Measurements from ENCODE around the gene TBL1XR1. TPM values are rescaled to one million over a fixed set of nuclear protein-coding genes. Genes with fewer than 3 reads are reported as not detected.
A peak's percentile ranks its signal among the peaks of the same experiment; 100 is the strongest.

TBL1XR1 gene
- total RNA-seq, 1 experiment from 2014 or later, result 143 TPM

- DNase-seq (ENCODE audit: low read depth), result no peak
Observed at GRCh38 chr3:177065285-177066033, 131.8 kb downstream of the TBL1XR1 start.

GRCh38 chr3:177062052-177062732 lies 135.1 kb downstream of the TBL1XR1 start:
- DNase-seq (ENCODE audit: low read depth), result no peak

GRCh38 chr3:177061369-177061768 lies 135.9 kb downstream of the TBL1XR1 start:
- no peak for DNase-seq (ENCODE audit: low read depth)

DNA sequence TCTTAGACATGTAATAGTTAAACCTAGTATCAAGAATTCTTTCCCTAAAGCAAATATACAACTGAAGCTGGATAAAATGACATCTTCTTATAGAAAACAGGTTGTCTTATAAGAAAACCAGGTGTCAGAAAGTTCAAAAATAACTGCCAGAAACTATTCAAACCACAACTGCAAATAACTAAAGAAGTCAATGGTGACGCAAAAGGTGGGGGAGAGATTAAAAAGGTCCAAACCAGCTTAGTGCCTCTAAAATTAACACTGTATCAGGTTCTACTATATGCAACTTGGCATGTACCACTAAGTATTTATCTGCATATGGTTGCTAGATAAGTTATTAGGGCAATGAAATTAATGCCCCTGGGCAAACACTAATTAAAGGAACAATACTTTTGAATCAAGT lies 136.8 kb downstream of the TBL1XR1 start:
- no peak for DNase-seq (ENCODE audit: low read depth)

DNA sequence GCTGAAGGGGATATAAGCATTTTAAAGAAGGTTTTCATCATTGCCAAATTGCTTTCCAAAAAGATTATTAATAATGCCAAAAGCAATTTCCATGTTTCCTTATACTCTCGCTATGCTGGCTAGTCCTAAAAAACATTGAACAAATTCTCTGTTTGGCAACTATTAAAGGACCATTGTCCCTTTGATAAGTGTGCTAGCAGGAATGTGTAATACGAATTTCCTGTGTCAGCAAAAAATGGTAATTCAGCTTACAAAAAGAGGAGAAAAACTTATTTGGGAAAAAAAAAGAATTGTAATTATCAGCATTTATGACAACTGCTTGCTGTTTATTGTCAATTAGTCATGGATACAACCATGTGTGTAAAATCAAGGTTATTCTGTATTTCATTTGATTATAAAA lies 138.6 kb downstream of the TBL1XR1 start:
- DNase-seq (ENCODE audit: low read depth), result no peak

GRCh38 chr3:177057768-177058167 lies 139.5 kb downstream of the TBL1XR1 start:
- DNase-seq (ENCODE audit: low read depth), result peak; percentile 13

DNA sequence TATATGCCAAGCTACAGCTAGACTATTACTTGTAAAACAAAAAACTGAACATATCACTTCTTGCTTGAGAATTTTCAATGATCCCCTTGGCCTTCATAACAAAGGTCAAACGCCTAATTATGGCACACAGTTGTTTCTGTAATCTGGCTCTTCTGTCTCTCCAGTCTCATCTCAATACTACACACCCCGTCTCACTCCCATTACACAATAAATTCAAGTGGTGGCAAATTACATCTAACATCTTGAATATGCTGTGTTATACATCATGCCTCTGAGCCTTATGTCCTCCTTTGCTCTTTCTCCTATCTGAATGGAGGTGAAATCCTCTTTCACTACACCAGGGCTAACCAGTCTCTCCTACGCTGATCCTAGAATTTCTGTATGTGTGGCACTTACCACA lies 140.4 kb downstream of the TBL1XR1 start:
- DNase-seq (ENCODE audit: low read depth), result no peak

GRCh38 chr3:177055605-177056571 lies 141.4 kb downstream of the TBL1XR1 start:
- DNase-seq (ENCODE audit: low read depth), result no peak

DNA sequence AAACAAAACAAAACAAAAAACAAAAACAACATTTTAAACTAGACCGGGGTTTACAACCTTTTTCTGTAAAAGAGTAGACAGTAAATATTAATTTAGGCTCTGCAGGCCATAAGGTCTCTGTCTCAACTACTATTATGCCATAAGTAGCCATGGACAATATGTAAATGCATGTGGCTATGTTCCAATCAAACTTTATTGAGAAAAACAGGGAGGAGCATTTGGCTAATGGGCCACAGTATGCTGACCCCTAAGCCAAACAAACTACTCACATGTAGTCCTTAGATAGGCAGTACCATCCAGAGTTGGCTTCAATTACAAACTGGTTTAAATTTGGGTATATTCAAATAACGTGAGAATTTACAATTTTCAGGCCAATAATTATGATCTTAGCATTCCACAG lies 144.2 kb downstream of the TBL1XR1 start:
- DNase-seq (ENCODE audit: low read depth), result no peak

DNA sequence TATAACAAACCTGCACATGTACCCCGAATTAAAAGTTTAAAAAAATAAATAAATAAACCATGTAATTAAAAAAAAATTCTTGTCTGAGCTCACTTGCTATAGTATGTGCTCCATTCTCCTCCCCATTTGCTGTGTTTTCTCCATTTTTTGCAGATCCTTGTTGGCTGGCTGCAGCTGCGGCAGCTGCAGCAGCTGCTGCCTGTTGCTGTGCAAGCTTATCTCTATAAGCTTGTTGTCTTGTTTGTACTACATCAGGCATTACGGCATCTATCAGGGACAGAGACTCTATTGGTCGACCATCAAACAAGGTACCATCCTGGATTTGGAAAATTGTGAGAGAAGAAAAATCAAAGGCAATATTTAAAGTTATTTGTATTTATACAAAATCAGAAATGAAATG lies 145.9 kb downstream of the TBL1XR1 start:
- DNase-seq (ENCODE audit: low read depth), result no peak

- DNase-seq (ENCODE audit: low read depth), result peak; percentile 55
Observed at GRCh38 chr3:177050501-177051237, 146.6 kb downstream of the TBL1XR1 start.

DNA sequence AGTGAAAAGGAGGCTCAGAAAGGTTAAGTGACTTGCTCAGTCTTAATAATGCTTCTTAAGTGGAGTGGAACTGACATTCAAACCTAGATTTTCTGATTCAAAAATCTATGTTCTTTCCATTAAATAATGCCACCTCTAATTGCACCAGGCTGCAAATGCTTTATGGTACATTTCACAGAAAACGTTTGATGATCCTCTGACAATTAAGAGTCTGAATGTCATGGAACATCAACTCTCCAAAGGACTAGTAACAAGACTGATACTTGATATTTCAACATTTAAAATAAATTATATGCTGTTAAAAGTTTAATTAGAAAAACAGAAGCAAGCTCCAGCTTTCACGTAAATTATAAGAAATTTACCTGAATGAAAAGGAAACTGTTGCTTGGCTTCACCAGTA lies 151.5 kb downstream of the TBL1XR1 start:
- no peak for DNase-seq (ENCODE audit: low read depth)

- DNase-seq (ENCODE audit: low read depth), result no peak
Observed at GRCh38 chr3:177045222-177045621, 152.1 kb downstream of the TBL1XR1 start.

DNA sequence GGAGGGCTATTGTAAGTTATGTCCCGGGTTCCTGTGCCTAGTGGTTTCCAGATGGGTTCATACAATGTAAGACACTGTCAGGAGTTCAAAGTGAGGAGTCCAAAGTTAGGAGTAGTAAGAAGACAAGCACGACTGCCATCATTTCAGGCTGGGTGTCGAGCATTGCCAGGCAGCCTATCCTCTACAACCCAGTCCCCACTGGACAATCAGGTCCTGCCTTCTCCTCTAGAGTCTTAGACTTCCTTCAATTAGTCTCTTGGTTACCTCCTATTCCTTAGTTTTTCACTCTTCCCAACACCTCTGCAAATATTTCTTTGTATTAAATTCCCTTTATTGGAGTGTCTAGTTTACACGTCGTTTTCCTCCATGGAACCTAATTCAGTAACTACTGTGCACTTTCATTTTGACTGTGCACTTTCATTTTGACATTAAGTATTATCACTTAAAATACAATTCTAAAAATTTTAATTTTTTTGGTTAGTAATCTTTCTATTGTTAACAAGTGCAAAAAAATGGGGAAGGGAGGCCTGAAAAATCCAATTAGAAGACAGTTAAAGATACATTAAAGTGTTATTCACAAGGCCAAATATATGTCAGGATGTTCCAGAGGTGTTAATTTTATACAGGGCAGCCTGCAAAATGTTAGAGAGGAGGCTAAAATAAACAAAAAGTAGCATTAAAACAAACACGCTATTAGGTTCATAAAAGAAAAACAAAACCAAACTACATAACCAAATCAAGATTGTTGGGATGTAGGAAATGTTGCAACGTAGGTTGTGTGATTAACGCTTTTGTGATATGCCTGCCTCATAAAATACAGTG lies 155.3 kb downstream of the TBL1XR1 start:
- DNase-seq (ENCODE audit: low read depth), result no peak

GRCh38 chr3:177041021-177041729 lies 156.1 kb downstream of the TBL1XR1 start:
- no peak for DNase-seq (ENCODE audit: low read depth)

DNA sequence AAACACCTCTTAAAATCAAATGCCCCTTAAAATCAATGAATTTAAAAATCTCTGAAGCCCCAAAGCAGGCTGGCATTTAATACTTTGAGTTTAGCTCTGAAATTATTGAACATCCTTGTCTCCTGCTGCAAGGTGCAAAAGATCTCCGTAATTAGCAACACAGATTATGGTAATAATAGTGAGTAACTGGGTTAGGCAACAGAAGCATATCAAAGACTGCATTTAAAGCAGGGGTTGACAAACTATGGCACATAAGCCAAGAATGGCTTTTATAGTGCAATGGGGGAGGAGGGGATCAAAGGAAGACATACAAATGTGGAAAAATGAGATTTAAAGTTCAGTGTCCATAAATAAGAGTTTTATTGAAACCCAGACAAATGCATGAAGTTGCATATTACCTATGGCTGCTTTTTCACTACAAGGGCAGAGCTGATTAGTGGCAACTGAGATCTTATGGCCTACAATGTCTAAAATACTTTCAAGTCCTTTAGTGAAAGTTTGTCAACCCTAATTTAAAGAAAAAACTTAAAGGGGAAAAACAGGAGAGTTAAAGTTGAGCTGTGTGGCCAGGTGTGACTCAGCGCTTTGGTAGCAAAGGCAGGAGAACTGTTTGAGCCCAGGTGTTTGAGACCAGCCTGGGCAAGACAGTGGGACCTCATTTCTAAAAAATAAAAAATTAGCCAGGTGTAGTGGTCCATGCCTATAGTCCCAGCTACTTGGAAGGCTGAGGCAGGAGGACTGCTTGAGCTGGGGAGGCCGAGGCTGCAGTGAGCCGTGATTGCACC lies 157.6 kb downstream of the TBL1XR1 start:
- no peak for DNase-seq (ENCODE audit: low read depth)

DNA sequence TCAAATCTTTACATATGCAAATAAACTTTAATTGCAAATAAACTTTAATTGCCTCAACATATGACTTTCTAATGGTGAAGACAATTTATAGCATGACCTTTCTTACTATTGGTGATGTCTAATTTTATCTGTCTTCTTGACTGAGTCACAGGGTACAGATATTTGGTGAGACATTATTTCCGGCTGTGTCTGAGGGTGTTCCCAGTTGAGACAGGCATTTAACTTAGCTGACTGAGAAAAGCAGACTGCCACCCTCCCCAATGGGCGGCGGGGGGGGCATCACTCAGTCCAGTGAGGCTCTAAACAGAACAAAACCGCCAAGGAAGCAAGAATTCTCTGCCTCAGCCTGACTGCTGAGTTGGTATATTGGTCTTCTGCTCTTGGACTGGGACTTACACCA lies 160.0 kb downstream of the TBL1XR1 start:
- peak; percentile 33 for DNase-seq (ENCODE audit: low read depth)

- no peak for DNase-seq (ENCODE audit: low read depth)
Observed at GRCh38 chr3:177035676-177036075, 161.6 kb downstream of the TBL1XR1 start.

DNA sequence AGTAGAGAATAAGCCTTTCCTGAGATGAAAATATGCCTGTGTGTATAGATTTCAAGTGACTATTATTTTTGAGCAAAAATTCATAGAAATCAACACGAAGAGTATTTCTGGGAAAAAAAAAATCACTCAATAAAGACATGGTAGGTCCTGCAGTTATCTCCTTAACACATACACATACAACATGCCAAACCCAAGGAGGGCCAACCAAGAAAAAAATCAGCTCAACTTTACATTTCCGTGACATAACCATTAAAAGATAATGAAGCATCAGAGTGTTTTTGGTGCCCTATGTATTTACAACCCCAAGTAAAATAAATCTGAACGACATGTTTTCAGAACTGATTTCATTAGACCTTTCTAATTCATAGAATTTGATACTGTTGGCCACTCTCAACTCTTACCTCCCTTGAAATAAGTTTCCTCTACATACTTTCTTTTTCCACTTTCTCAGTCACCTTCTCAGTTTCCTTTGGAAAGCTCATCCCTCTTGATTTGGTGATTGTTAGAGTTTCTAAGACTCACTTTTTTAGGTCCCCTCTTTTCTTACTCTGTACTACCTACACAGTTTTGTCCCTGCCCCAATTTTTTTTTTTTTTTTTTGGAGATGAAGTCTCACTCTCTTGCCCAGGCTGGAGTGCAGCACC lies 162.3 kb downstream of the TBL1XR1 start:
- DNase-seq (ENCODE audit: low read depth), result no peak

Measured in RPMI7951 (cell line).